Stimulated activated CD4-positive, alpha-beta T cell treated with anti-CD3 and anti-CD28 coated beads, Interleukin-15, amount 100 ng/mL, for 1 hour (primary cell): ENCODE data around the gene SLC22A23.

Source experiments
- DNase-seq, 2 donors: peaks; one replicate each; pipeline ENCODE4 v3.0.0-alpha.2; 2020; ENCODE audit warnings: low read depth in 1 of 2, low spot score in 1 of 2

The SLC22A23 gene

DNA sequence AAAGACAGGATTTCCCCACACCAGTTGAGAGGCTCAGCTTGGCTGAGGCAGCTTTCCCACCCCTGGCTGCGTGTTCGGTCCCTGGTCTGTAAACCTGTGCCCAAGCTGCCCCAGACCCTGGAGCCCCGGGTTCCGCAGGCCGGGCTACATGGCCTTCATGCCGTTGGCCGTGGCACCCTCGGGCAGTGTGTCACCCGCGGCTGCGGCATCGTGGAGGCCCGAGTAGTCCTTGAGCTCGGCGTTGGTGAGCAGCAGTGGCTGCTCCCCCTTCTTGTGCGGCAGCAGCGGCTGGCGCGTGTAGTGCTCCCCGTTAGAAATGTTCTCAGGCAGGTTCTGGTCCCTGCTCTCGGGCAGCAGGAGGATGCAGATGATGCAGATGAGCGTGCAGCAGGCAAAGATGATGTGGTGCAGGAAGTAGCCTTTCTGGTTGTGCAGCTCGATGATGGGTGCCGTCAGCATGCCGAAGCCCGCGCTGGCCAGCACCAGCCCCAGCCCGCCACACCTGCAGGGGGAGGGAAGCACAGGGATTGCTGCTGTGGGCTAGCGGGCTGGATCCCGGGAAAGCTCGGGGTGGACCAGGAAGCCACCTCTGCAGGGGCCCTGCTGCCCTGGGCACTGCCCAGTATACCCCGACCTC, 183.8 kb downstream of the SLC22A23 start:
- no peak for DNase-seq

DNA sequence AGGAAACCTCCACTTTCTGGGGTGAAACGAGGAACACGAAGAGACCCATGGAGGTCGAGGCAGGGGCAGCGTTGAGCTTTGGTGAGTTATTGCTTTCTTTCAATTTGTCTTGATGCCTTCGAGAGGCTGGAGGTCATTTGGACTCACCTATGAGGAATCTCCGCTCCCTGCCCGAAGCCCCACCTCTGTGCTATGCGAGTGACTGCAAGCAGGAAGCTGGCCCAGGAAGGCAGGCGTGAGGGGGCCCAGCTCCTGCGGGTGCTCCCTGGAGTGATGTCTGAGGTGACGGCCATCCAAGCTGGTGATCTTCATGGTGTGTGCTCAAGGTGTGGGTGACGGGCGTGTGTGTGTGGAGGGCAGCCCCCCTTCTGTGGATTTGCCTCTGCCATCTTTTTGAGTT, 185.1 kb downstream of the SLC22A23 start:
- DNase-seq, result no peak

DNA sequence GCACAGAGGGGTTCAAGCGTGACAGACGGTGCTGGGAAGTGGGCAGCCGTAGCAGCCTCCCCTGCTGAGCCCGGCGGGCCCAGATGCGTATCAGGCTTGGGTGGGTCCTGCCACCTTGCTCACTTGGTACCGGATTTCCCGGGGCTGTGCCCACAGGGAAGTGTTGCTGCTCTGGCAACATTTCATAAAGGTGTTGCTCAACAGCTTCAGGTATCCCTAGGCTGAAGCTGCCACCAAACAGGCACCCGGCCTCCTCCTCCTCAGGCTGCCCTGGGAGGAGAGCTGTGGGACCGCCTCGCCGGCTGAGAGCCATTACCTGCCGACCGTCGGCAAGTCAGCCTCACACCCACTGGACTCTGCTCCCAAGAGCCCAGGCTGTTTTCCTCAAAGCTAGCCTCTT, 186.6 kb downstream of the SLC22A23 start:
- DNase-seq, result no peak

DNA sequence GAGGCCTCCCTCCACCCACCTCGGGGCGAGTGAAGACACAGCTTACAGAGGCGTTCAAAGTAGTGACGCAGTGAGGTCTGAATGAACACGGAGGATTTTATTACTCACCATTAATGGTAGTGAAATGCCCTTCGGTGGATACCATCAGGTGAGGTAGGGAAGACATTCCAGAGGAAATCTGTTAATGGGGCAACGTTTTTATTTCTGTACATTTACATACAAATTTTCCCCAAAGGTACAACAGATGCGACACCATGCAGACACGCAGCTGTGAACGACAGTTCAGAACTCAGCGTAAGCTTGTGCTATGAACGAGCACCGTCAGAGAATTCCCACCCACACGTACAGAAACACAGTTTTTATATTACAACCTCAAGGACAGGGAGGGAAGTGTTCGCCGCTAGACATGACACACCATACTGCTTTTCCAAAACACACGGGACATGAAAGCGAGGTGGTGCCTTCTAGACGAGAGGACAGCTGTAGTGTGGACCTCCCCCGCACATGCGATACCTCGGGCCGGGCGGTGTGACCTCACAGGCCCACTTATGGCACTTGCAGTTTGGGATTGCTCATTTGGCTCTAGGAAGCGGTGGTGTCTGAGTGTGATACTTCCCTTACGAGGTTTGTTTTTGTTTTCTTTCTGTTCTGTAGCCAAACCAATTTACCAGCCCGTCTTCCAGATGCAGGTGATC, 187.4 kb downstream of the SLC22A23 start:
- DNase-seq, result no peak

DNA sequence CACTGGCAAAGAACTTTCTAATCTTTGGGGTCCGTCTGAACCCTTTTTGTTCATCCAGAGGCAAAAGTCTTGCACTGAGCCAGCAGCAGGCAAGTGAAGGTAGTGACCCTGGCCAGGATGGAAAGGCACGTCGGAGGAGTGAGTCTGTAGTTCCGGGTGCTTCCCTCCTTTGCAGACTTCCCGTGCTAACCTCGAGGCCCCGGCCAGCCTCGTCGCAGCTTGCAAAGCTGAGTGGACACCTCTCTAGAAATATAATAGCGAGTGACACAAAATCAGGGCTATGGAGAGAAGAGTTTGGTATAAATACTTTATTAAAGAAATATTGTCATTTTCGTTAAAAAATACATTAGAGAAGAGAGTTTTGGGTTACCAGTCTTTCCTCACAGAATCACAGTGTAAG, 188.2 kb downstream of the SLC22A23 start:
- no peak for DNase-seq

DNA sequence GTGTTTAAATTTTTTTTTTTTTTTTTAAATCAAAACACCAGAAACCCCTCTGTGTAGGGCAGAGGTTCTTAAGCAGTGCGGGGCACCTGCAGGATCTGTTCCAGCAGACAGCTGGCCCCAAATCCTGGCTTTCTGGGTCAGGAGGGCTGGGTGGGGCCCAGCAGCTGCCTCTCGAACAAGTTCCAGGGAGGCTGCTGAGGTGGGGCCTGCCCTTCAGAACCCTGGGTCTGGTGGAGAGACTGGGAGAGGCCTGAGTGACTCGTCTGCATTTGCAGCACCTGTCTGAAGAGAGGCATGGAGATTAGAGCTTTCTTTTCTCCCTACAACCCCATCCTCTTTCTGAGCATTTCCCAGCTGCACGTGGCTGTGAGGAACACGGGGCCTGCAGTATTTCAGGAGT, 189.7 kb downstream of the SLC22A23 start:
- DNase-seq, result no peak

DNA sequence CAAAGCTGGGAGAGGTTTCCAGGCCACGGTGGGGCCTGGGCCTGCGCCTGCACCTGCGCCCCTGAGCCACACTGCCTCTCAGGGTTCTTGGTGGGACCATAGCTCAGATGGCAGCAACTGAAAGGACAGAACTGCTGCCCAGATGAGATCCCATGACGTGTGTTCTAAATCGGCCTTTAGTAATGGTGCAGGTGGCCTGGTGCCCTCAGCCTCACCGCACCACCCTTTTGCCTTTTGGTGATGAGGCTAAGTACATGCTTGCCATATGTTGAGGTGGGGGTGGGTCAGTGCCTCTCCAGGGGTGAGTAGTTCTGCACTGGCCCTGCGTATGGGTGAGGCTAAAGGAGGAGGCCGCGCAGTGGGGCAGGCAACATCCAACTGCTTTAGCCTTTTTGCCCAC, 190.7 kb downstream of the SLC22A23 start:
- DNase-seq, result no peak

DNA sequence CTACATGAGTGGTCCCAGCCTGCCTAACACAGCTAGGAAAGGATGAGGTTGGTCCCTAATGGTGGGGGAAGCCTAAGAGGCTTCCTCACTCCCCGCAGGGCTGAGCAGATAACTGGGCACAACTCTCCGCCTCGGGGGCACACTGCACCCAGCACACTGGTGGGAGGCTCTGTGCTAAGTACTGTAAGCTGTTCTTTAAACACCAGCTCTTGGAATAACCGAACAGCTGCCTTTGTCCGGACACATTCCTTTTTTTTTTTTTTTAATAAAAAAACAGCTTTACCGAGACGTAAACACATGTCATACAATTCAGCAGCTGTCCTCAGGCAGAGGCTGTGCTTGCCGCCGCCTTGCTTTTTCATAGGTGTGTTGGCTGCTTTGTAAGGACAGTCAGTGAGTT, 191.2 kb downstream of the SLC22A23 start:
- no peak for DNase-seq

DNA sequence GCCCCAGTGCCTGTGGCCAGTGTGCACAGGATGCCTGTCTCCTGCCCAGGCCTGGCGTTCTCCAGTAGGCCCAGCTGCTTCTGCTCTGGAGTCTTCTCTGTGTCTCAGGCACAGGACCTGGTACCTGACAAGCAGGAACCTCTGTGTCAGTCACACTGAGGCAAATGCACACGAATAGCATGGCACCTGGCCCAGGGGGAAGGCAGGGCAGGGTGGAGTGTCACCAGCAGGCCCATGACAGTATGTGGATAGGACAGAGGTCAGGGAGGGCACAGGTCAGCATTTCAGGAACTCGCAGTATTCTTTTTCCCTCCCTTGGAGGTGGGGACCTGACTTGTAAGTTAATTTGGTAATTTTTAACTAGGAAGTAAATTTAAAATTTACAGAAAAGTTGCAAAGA, 192.5 kb downstream of the SLC22A23 start:
- no peak for DNase-seq

DNA sequence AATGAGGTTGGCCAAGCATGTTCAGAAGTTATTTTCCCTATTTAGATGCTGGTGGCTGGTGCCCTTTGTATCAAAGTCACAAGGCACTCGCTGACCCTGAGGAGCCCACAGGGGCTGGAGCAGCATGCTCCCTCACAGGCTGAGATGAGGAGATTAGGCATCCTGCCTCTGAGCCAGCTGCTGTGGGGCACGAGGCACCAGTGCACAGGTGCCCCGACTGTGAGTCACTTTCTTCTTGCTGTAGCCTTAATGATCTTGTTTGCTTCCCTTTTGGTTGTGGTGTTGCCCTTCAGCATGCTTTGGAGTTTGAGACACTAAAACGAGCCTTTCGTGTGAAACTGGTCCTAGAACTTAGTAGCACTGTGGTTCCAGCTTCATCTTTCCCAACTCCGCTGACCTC, 193.8 kb downstream of the SLC22A23 start:
- DNase-seq, result no peak

DNA sequence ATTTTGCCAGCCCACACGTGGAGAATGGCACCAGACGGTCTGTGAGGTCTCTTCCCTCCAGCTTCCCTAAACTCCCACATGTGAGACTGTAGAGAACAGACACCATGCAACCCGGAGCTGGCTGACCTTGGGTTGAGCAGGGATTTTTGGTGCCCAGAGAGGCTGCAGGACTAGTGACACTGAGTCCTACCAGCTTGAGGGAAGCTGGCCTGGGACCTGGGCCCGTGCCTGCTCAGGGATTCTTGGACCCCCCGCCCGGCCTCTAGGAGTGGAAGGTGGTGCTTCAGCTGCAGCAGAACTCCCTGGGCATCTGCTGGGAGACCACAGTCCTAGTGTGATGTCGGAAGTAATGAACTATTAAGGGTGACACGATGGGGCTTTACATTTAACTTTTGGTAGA, 194.9 kb downstream of the SLC22A23 start:
- no peak for DNase-seq

DNA sequence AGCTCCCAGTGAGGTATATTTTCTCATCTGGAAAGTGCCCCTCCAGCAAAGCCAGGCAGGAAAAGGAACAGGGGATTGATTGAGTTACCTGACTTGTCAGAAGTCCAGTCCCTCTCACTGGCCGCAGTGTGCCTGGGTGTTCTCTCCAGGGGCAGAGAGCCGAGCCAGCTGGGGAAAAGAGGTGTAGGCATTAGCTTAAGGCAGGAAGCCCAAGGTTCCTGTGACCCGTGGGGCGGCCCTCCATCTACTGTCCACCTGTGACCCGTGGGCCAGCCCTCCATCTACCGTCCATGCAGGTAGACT, 195.4 kb downstream of the SLC22A23 start:
- no peak for DNase-seq

DNA sequence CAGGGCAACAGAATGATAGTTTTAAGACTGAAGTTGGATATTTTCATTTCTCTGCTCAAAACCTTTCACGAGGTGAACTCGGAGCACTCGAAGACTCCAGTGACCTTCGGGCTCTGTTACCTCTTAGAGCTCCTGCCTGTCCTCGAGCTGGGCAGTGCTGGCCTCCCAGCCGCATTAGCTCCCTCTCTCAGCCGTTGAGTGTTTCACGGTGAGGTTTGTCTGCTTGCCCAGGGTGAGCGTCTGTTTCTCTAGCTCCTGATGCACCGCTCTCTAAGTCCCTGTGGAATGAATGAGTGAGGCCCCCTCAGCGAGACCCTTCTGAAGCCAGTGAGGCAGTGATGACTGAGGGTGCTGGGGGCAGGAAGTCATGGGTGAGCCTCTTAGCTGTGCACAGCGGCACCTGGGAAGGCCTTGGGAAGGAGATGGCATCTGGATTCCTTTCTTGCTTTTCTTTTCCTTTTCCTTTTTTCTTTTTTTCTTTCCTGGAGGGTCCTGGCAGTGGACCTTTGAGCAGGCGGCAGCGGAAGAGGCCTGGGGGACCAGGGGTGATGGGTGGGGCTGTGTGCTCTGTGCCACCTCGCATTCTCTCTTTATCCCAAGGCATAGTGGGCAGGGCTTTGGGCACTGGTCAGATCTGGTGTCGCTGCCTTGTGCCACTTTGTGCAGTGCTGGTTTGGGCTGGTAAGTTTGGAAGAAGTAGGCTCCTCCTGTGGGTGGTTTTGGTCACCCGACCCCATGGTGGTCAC, 195.9 kb downstream of the SLC22A23 start:
- no peak for DNase-seq

DNA sequence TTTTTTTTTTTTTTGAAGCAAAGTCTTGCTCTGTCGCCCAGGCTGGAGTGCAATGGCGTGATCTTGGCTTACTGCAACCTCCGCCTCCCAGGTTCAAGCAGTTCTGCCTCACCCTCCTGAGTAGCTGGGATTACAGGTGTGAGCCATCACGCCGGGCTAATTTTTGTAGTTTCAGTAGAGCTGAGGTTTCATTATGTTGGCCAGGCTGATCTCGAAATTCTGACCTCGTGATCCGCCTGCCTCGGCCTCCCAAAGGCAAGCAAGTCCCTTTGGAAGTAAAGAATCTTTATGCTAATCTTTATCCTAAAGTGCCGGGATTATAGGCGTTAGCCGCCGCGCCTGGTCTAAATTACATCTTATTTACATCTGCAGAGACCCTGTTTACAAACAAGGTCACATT, 196.6 kb downstream of the SLC22A23 start:
- no peak for DNase-seq

DNA sequence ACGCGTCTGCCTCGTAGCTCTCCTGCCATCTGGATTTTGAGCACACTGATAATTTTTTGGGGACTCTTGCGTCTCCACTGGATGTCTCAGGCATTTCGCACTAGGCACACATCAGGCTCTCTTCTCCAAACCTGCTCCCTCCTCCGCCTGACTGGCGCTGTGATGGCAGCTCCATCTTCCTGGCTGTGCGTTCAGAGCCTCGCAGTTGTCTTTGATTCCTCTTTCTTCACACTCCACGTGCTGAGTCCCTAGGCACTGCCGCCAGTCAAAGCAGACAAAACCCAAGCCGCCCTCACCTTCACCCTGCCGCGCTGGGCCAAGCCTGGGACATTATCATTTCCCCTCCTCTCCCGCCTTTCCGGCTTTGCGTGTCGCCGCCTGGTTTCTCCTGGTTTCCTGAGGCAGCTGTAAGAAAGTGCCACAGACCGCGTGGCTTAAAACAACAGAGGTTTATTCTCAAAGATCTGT, 197.3 kb downstream of the SLC22A23 start:
- no peak for DNase-seq

DNA sequence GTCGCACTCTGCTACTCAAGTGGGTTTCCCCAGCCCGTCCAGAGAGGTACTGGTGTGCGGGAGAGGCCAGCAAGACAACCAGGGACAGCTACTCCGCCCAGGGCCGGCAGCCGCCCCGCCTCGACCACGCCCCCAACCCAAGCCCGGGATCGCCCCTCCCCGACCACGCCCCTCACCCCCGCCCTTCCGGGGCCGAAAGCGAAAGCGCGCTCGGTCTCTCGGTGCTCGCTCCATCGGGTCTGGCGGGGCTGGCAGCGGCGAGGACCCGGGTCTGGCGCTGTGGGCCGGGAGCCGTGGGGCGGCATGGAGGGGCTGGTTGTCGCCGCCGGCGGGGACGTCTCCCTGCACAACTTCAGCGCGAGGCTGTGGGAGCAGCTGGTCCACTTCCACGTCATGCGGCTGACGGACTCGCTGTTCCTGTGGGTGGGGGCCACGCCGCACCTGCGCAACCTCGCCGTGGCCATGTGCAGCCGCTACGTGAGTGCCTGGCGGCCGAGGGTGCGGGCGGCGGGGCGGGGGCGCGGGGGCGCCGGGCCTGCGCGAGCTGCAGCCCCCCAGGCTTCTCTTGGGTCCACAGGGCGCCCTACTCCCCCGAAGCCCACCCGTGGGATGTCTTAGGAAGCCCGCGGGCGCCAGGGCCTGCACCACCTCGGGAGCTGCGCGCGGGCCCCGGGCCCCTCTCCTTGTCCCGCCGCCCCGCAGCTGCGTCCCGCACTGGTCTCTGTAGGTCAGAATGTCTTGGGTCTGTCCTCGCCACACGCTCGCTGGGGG, 197.9 kb downstream of the SLC22A23 start, which contains the start of gene PSMG4:
PSMG4 (plus strand) TSS at position 228 of the 771 bp plus-strand sequence; CDS start at position 304, 76 bp downstream.
- DNase-seq, result peak; percentile 88 to 97

DNA sequence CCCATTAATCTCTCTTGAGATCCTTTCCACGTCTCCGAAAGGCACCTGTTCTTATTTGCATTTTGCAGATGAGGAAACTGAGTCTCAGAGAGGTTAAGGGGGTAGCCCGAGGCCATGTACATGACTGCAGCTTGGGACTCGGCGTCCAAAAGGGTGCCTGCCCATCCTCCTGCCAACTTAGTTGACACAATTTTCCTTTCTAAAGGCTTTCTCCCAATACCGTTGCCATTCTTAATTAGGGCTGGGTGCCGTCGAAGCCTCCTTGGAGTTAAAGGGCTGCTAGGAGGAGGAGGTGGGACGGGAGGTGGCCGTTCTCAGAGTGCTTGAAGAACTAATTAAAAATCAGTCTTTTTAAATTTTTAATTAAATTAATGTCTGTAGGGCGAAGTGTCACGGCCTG, 198.6 kb downstream of the SLC22A23 start:
- DNase-seq, result no peak

DNA sequence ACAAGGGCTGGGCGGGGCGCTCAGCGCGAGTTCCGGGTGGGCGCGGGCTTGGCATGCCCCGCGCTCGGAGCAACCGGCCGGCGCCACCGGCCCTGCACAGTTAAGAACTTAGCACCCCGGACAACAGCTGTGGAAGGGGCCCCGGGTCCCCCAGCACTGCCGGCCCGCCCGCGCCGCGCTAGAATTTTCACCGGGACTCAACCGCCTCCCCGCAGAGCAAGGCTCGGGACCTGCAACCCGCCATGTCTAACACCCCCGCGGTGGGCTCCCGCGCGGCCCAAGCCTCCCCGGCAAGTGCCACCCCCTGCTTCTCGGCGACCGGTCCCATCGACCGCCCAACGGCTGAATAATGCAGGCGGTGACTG, 203.3 kb downstream of the SLC22A23 start:
- DNase-seq, result no peak

DNA sequence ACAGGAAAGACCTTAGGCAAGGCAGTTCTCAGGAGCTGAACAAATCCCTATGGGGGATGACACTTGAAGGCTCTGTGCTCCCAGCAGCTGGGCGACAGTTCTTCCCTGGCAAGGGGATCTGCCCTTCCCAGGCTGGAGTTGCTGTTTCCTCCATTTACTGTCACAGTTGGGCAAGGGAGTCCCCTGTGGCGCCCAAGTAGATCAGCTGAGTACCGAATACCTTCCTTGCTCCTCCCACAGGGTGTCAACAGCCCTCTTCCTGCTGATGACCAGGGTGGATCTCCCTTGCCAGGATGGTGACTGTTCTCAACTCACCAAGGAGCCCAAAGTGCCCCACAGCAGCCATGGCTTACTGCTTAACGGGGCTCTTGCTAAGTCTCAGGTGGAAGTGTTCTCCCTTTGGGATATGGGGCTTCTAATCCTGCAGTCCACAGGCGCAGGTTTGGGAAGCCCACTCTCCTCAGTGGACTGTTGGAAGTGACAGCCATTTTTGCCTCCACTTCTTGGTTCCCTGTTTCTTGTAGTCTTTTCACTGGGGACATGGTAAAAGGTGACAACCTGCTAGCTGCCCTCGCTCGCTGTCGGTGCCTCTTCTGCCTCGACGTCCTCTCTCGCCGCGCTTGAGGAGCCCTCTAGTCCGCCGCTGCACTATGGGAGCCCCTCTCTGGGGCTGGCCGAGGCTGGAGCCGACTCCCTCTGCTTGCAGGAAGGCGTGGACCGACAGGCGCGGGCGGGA, 203.8 kb downstream of the SLC22A23 start:
- no peak for DNase-seq

DNA sequence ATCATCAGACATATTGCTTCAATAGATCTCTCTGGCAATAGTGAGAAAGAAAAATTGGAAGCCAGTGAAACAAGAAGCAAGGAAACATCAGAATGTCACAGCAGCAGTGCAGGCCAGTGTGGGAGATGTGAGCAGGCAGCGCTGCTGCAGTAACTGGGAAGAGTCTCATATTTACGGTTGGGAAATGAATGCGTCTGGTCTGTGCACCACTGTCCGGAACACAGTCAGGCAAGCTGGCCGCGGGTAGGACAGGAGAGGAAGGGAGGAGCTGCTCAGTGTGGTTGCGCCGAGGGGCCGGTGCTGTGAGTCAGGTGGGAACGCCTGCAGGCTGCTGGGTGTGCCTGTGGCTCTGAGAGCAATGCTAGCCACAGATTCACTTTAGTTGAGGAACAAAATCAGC, 204.5 kb downstream of the SLC22A23 start:
- no peak for DNase-seq
